Occipital lobe (tissue), 2 donors: ENCODE data around the gene ADAMTS20. TPM values are rescaled to one million over a fixed set of nuclear protein-coding genes. Genes with fewer than 3 reads are reported as not detected.

Experiments used
- DNase-seq: peaks from one replicate; lab custom pipeline; 2025; lab: John Stamatoyannopoulos, UW
- total RNA-seq: library from RNA; depleted of rRNA; stranded (reverse); fragments of >200 nt; gene quantifications from one replicate; pipeline ENCODE4 v1.2.3, GENCODE V29; 2014

The ADAMTS20 gene
- total RNA-seq, 1 donor from 2014 or later, result 0.47 TPM

DNA sequence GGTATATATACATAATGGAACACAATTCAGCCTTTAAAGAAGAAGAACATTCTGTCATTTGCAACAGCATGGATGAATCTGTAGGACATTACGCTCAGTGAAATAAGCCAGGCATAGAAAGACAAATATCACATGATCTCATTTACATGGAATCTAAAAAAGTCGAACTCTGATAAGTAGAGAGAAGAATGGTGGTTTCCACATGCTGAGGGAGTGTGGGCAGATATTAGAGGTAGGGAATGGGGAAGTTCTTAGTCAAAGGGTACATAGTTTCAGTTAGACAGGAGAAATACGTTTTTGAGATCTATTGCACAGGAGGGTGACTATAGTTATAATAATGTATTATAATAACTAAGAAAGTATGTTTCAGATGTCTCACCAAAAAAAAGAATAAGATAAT lies 71.4 kb downstream of the ADAMTS20 start:
- DNase-seq, result no peak

DNA sequence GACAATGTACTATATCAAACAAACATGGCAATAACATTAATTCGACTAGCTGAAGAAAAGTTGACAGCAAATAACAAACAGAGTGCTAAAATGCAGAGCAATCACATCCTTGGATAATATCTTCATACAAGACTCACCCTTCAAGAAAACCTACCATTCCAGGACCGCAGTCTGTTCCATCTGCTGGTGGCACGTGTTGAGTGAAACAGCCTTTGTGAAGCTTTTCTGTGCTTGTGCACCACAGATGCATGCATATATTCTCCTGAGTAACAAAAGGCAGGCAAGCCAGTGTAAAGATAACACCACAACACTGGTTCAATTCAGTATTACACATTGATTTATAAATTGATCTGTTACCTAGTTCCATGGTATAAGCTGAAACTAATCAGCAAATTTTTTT lies 89.3 kb downstream of the ADAMTS20 start:
- DNase-seq, result no peak

DNA sequence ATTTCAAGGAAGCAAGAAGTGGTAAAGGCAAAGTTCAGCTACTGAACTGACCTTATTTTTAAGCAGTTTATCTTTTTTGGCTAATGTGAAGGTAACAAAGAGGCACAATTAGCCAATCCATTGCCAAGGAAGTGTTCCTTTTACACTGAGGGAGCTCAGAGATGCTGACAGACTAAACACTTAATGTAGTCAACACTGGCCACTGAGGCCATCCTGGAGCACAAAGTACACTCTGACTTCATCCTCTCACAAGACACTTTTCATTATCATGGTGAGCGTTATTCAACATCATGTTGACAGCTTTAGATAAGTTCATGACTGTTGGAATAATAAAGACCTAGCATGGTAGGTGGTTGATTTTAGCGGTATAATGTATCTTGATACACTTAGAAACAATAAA lies 89.9 kb downstream of the ADAMTS20 start:
- DNase-seq, result no peak

DNA sequence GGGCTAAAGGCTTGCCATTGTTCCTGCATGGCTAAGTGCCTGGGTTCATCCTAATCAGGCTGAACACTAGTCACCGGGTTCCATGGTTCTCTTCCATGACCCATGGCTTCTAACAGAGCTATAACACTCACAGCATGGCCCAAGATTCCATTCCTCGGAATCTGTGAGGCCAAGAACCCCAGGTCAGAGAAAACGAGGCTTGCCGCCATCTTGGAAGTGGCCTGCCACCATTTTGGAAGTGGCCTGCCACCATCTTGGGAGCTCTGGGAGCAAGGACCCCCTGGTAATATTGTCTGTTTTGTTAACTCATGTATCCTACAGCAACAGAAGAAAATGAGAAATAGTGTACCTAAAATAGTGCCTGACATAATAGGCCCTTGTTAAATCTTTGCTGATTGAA lies 92.7 kb downstream of the ADAMTS20 start:
- no peak for DNase-seq

DNA sequence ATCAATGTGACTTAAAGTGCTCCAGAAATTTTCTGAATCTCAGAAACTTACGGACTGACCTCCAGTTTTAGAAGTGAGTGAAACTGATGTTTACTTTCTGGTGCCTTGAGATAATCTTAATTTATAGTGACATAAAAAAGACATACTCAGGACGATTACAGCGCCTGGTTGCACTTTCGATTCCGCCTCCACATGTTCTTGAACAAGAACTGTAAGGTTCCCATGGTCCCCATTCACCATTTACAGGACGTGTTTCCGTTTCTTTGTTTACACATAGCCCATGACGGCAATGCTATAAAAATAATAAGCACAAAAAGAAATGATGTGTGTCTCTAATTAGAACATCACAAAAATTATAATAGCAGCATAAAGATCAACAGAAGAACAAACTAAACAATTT lies 98.2 kb downstream of the ADAMTS20 start:
- DNase-seq, result no peak

DNA sequence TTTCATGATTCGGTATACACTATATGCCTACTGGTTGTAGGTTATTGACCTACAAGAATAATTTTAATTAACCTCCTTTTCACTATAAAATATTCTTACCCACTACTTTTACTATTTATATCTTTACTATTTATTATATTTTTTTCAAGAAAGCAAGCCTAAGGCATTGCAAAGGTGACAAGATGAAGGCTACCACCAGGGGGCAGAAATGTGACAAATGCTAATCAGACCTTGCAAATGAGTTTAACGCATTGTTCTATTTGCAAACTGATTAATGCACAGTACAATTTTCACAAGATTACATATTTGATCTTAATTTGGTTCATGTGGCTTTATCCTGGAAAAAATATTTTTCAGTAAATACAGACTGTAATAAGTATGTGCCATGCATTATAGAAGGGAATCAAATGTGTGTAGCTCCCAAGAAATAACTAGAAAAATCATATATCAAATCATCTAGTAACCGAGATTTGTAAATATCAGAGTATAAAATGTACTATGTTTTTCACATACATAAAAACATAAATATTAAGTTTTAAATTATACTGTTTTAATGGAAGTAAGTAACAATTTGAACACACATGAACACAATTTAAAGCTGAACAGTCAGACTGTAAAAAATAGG lies 107.0 kb downstream of the ADAMTS20 start:
- no peak for DNase-seq

DNA sequence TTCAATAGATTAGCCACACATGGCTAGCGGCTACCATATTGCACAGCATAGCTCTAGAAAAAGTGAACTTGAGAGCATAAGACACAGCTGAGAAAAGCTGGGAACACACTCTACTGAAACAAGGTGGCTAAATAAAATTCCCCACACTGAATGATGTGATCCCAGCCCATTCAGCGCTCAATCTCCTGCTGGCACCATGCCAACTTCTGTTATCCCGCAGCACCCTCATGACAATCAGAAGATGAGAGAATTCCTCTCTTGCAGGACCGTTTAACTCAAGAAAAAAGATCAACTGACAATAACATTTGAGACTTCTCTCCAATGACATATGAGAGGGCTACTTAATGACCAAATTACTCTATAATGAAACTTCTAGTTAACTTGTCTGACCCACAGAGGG lies 115.4 kb downstream of the ADAMTS20 start:
- DNase-seq, result no peak

DNA sequence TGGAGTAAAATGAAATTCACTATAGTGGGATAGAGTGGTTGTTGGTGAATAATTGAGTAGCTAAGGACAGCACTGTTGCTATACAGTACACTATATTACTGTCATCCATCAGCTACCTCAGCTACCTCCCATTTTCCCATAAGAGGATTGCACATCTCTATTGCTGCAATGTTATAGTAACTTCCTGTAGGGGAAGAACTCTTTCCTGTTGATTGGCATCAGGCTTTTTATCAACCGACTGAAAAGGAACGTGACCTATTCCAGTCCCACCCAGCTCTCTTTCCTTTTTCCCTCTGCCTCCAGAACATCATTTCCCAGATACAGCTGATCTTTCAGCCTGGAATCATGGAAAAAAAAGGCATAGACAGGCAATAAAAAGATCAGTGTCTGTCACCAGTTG lies 117.4 kb downstream of the ADAMTS20 start:
- DNase-seq, result no peak

DNA sequence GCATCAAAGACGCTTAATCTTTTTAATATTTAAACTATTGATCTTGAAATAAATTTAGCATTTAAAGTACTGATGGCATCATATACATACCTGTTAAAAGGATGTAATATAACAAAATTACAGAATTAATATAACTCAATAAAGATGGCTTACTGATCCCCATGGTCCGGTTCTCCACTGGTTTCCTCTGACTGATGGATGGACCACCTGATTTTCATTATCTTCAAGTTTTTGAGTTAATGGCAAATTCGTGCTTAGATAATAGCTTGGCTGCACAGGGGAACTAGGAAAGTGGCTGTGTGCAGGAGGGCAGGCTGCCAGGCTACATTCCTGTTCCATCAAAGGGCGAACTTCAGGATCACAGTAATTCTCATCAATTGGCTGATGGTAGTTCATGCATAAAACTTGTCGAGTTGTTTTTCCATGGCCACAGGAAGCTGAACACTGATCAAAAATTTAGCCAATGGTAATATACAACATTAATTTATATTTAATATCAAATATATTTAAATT lies 123.9 kb downstream of the ADAMTS20 start:
- DNase-seq, result no peak

DNA sequence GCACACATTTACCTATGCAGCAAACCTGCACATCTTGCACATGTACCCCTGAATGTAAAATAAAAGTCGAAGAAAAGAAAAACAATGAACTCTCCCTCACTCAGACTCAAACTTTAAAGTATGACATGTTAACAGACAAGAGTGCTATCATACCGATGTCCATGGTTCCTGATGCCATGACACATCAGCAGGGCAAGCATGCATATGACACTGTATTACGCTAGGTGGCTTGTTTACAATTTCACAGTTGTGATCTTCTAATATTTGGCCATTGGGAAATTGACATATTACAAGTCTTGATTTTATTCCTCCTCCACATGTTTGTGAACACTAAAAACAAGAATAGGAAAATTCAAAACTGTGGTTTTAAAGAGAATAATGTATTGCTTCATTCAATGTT lies 126.6 kb downstream of the ADAMTS20 start:
- DNase-seq, result no peak

DNA sequence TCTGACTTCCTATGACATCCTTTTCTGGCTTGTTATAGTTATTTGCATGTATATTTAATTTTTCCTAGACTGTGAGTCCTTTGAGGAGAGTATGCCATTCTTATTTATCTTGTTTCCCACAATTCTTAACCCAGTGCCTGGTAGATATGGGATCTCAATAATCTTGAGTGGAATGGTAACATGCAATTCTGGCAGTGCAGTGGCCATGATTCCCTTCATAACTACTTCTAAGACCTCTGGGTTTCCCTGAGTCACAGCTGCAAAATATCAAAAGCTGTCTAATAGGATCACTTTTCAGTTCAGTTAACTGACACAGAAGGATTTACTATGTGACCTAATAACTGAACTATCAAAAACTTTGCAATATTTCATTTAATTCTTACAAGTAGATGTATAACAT lies 135.0 kb downstream of the ADAMTS20 start:
- DNase-seq, result no peak

DNA sequence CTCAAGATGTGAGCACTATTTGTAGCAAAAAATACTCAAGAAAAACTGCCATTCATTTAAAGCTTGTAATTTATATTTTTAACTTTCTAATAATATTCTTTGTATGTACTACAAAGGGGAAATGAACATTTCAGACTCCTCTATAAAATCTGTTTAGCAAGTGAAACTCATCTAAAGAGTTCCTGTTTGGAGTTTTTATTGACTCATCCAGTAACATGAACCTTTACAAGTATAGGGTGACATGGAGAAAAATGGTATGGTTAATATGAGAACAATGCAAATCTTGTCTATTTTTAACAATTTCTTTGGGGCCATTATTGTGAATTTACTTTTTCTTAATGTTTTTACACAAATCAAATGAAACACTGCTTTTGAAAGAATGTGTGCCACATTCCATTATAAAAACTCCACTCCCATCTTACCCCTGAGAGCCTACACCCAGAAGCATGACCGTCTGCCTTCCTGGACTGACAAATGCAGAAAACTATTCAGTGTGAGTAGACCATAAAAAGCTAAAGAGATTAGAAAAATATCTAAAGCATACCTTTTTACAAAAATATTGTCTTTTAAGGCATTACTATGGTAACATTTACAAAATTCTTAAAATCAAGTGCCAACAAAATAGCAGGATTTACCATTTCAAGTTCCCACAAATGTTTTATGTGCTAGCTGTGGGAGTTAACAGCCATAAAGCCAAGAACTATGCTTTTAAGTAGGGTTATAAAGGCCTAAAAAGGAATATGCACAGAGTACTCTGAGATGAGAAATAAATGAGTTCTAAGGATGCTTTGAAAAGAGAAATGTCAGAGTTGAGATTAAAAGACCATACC lies 144.0 kb downstream of the ADAMTS20 start:
- no peak for DNase-seq

DNA sequence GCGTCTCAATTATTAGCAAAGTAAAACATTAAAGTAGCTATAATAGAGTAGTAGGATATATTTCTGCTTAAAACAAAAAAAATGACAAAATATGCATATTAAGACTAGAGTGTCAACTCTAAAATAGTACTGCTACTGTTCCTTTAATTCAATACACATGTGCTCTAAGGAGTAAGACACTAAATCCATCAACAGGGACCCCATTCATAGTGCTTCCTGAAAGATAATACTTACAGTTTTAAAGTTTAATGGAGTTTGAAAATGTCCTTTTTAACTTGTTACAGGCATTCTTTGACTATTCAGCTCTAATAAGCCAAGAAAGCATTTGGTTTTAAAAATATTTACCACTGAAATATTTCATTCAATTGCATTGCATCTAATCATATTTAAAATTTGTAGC lies 145.2 kb downstream of the ADAMTS20 start:
- DNase-seq, result no peak

DNA sequence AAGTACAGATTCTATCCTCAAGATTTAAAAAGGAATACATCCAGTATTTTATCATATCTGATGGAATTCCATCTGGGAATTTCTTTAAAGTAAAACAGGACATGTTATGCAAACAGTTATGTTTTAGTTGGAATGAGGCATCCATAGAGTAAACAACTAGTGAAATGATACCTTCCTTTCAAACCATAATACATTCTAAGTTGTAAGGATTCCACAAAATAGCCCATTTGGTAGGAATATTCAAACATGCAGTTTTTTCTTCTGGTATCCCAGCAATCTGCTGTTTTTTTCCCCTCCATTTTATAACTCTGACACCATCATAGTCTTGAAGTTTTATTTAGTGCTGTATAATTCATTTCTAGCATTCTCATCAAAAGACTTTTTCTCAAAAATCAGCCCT lies 149.6 kb downstream of the ADAMTS20 start:
- no peak for DNase-seq

DNA sequence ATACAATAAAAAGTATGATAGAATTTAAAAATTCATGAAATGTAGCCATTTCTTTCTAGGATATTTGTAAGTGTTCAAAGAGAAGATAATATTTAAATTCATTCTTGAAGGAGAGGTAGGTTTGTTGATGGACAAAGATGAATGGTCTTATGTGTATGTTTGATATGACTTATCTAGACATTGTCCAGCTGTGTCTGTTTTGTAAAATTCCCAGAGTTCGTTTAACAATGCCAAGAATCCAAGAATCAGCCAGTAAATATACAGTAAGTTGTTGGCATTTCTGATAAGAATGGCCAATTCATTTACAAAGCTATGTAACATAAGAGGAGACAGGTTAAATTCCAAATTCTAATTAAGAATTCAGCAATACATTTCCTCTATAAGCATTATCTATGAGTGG lies 150.9 kb downstream of the ADAMTS20 start:
- no peak for DNase-seq

DNA sequence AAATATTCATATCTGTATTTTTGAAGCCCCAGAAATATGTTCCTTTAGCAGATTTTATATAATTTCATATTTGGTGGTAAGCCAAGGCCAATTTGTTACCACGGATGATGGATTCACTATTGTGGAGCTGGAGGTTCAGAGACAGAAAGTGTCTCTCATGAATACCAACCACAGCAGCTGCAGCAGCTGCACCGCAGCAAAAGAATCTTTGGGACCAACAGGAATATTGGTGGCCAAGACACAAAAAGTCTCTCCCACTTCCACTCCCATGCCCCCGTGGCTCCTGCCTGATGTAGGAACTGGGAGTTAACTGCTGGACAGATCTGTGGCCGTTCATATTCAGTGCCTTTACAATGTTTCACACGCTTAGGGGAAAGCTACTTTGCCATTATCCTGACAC lies 155.3 kb downstream of the ADAMTS20 start:
- DNase-seq, result no peak

DNA sequence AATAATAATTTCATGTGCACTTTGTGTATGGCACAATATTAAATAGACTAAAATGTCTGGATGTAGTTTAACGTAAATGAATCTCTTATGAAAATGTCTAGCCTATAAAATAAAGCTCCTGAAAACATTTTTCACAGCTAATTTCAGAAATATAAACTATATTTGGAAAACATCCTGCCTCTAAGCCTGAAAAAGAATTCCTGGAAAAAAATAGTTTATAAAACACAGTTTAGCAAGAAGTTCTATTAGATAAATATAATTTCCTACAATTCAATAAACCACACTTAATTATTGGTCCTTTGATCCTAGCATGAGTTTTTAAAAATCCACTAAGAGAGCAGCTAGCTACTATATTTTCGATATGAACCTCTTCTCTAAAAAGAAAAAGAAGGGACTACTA lies 159.9 kb downstream of the ADAMTS20 start:
- DNase-seq, result no peak

DNA sequence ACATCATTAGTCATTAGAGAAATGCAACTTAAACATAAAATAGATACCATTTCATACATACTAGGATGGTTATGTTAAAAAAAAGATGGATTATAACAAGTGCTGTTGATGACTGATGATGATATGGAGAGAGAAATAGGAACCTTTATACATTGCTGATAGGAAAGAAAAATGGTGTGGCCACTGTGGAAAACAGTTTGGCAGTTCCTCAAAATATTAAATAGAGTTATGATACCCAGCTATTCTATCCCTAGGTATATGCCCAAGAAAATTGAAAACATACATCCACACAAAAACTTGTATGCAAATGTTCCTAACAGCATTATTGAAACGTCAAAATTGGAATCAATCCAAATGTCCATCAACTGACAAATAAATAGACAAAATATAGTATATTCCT lies 170.1 kb downstream of the ADAMTS20 start:
- no peak for DNase-seq

DNA sequence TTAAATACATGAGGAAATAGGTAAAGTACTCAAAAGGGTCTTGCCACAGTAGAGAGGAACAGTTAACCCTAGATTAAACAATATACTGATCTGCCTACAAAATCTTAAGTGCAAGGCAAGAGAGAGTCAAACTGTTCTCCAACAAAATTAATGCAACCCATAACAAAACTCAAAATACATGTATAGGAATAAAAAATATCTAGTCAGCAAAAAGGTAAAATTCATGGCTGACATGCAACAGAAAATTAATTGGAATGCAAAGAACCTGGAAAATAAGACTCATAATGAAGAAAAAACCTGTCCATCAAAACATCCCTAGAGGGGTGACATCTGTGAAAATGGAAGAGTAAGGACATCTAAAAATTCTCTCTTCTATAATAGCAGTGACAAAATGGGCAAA lies 173.6 kb downstream of the ADAMTS20 start:
- no peak for DNase-seq

DNA sequence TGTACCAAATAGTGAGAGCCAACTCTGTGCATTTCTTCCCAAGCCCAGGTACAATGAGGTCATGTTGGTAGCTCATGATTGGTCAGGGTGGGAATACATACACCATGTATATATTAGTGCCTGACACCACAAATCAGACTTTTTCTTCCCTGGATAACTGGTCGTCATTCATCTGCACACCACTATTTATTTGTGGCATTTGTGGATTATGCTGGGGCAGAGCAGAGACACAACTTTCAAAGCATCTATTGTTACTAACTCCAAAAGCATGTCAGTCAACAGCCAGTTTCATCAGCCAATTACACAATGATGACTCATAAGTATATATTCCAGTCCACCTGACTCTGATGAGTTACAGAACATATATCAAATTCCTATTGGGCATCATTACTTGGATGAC lies 181.7 kb downstream of the ADAMTS20 start:
- DNase-seq, result no peak

DNA sequence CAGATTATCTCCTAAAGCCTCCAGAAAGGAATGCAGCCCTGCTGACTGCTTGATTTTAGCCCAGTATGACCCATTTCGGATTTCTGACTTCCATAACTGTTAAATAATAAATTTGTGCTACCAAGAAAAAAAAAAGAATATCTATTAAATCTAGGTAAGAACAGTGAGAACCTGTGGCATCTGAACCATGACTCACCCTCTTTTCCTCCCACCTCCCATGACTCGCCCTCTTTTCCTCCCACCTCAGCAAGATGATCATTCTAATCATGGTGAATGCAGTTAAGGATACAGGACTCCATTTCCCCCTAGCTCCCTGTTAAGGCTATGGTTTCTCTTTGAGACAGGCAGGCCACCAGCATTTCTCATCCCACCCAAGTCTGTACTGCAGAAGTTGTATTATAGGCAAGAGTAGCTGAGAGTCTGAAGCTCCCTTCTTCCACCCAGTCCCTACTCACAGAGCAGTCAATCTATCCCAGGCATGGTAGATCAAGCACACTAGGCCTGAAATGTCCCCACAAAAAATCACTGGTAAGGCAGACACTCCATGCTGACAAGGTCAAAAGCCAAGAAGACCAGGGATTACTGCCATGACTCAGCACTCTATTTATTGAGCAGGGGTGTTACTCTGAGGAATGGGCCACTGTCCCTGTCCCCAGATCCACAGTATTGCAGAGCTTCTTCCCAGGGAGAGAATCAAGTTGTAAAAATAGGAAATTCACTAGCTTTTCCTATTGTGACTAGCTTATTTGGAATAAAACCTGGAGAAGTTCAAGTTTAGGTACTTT lies 188.9 kb downstream of the ADAMTS20 start:
- no peak for DNase-seq

DNA sequence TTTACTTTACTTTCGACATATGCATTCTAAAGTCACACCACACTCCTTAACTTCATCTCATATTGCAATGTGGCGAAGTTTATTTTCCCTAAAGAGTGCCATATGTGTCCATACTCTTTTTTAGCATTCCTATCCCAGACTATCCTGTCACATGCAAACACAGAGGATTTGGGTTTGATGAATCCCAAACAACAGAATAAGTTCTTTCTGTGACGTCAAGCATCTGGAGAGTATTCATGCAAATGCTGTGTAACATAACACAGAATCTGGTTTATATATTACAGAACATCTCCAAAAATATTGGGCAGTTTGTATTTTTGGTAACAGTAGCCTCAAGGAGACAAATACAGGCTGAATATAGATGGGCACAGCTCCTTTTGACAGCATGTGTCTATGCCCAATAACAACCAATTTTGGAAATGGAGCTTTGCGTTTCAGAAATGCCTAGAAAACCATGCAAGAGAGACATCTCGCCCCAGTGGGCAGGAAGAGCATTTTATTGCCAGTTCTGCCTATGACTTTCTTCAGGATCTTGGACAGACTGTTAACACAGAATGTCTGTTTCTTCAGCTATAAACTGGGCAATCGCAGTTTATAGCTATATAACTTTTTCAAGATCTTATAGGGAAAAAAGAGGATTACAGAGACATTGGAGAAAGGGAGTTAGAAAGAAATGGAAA lies 190.8 kb downstream of the ADAMTS20 start:
- no peak for DNase-seq
